PC-3 (cell line): ENCODE data around the gene RSPO4. TPM values are rescaled to one million over a fixed set of nuclear protein-coding genes. Genes with fewer than 3 reads are reported as not detected.
A peak's percentile ranks its signal among the peaks of the same experiment; 100 is the strongest.

Experiments used
- ATAC-seq: fragments of 200-7000 bp; cut with Tn5 transposase; 2 replicates; pipeline ENCODE4 v1.9.1; 2020; ENCODE audit warnings: mild to moderate bottlenecking, moderate library complexity
- BruUV-seq: library from RNA; stranded (reverse); fragments of 400-500 nt; replicated peaks from 2 replicates; lab custom pipeline; 2021; lab: Mats Ljungman, UMichigan
- CTCF ChIA-PET: fragments of 300-600 bp; sonication (Branson Sonifier 250); formaldehyde crosslinking; loops from one replicate; lab custom pipeline; 2022; ENCODE audit warnings: antibody characterized with exemption; lab: Charles Lee
- POLR2A ChIA-PET: fragments of 300-600 bp; sonication (Branson Sonifier 250); formaldehyde crosslinking; loops from one replicate; lab custom pipeline; 2022; ENCODE audit warnings: antibody characterized with exemption; ENCODE audit not compliant: unreplicated experiment; lab: Charles Lee
- DNase-seq: peaks from one replicate; pipeline ENCODE4 v3.0.0-alpha.2; 2015
- H2AFZ ChIP-seq: fragments of 300-600 bp; sonication (generic); 2 replicates; pipeline ENCODE4 v1.6.0; 2016; ENCODE audit warnings: antibody characterized with exemption, low read length
- H3F3A ChIP-seq: fragments of 300-600 bp; sonication (generic); one replicate; pipeline ENCODE4 v1.6.0; 2017; ENCODE audit warnings: antibody characterized with exemption, low read length, control low read depth, mild to moderate bottlenecking; ENCODE audit not compliant: unreplicated experiment
- H3K27ac ChIP-seq: fragments of 300-600 bp; sonication (generic); 2 replicates; pipeline ENCODE4 v1.5.1; 2016; ENCODE audit warnings: mild to moderate bottlenecking, low read length
- H3K27me3 ChIP-seq: fragments of 300-600 bp; sonication (generic); 2 replicates; pipeline ENCODE4 v1.6.1; 2016; ENCODE audit warnings: low read length, mixed read lengths
- H3K36me3 ChIP-seq: fragments of 300-600 bp; sonication (generic); 2 replicates; pipeline ENCODE4 v1.6.1; 2016; ENCODE audit warnings: low read depth, mixed run types, low read length, mixed read lengths
- H3K4me1 ChIP-seq: fragments of 300-600 bp; sonication (generic); 2 replicates; pipeline ENCODE4 v1.5.1; 2016; ENCODE audit warnings: low read length; ENCODE audit not compliant: insufficient read depth
- H3K4me2 ChIP-seq: fragments of 300-600 bp; sonication (generic); 2 replicates; pipeline ENCODE4 v1.6.0; 2016; ENCODE audit warnings: low read length
- H3K4me3 ChIP-seq: fragments of 300-600 bp; sonication (generic); 2 replicates; pipeline ENCODE4 v1.5.1; 2016; ENCODE audit warnings: mild to moderate bottlenecking, low read length, mixed read lengths
- H3K79me2 ChIP-seq: fragments of 300-600 bp; sonication (generic); 2 replicates; pipeline ENCODE4 v1.6.1; 2017; ENCODE audit warnings: low read length, mixed read lengths
- H3K9ac ChIP-seq: fragments of 300-600 bp; sonication (generic); 2 replicates; pipeline ENCODE4 v1.6.0; 2016; ENCODE audit warnings: mild to moderate bottlenecking, low read length
- H3K9me2 ChIP-seq: fragments of 300-600 bp; sonication (generic); replicated peaks from 2 replicates; pipeline ENCODE4 v1.6.1; 2016; ENCODE audit warnings: mixed run types, low read length, mixed read lengths
- H3K9me3 ChIP-seq: fragments of 300-600 bp; sonication (generic); 2 replicates; pipeline ENCODE4 v1.6.1; 2016; ENCODE audit warnings: low read length, mixed read lengths
- H4K20me1 ChIP-seq: fragments of 300-600 bp; sonication (generic); 2 replicates; pipeline ENCODE4 v1.6.1; 2016; ENCODE audit warnings: low read length, mixed read lengths
- EZH2 ChIP-seq: fragments of 300-600 bp; sonication (generic); IDR thresholded peaks from one replicate; pipeline ENCODE4 v1.6.1; 2017; ENCODE audit warnings: antibody characterized with exemption, mild to moderate bottlenecking, low read length; ENCODE audit not compliant: unreplicated experiment
- EZH2phosphoT487 ChIP-seq: fragments of 300-600 bp; sonication (generic); IDR thresholded peaks from 2 replicates; pipeline ENCODE4 v1.6.1; 2018; ENCODE audit warnings: mild to moderate bottlenecking, antibody characterized with exemption, low read length, borderline replicate concordance
- intact Hi-C: fragments of 100-400 bp; cut with micrococcal nuclease; formaldehyde crosslinking; loops from 2 replicates; pipeline ENCODE4 v1.9.0; 2023
- total RNA-seq: library from RNA; depleted of rRNA; stranded (reverse); fragments of >200 nt; gene quantifications from 2 replicates; pipeline ENCODE4 v1.2.3, GENCODE V29; 2014
- TF ChIP-seq, protein P1 (sequence below): fragments of 300-600 bp; sonication (generic); conservative IDR thresholded peaks from 2 replicates; pipeline ENCODE4 v1.5.1; 2017; ENCODE audit warnings: antibody characterized with exemption, low read depth, mild to moderate bottlenecking, low read length

The RSPO4 gene
- total RNA-seq, 1 experiment from 2014 or later, result not detected

DNA sequence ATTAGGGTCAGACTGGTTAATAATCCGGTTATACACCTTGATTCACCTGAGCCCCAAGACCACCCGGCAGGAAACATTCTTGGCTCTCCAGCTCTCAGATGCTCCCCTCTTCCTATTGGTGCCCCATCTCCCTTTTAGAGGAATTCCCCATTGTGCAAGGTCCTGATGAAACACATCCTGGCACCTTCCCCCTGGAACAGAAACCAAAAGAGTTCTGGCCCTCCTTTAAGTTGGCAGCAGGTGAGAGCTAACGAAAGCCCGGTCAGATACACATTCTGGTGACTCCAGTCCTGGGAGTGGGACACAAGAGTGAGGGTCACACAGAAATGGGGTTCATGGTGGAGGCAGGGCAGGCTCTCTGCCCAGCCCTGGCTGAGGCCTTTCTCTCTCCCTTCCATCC lies 32.2 kb downstream of the RSPO4 start:
- no TSS peak for BruUV-seq
- POLR2A ChIA-PET, result no interaction called here
- intact Hi-C loops, result no loop called here

DNA sequence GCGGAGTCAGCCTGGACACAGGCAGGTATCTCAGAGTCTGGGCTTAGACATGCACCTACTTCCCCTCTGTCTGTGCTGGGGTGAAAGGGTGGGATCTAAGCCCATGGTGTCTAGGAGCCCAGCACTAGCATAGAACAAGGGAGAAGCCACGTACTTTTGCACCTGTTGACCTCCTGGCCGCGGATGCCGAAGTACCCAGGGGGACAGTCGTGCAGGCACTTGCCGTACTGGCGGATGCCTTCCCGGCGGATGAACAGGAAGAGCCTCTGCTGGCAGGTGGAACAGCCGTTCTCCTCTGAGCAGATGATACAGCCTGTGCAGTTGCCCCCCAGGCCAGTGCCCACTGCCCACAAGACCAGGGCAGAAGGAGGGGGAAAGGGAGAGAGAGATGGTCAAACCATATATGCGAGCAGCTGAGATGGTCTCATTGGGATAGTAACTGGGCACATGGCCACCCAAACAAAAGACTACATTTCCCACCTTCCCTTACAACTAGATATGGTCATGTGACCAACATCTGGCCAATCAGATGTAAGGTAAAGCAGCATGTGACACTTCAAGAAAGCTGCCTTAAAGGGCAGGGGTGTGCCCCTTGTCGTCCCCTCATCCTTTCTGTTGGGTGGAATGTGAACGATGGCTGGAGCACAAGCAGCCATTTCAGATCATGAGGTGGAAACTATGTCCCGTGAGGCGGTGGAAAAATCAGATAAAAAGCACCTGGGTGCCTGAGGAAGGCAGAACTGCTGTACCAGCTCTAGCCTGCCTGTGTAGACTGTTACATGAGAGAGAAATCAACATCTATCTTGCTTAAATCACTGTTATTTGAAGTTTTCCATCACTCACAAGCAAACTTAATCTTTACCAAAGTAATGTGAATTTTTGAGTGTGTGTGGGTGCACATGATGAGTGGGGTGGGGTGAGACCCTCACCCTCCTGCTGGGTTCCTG lies 34.0 kb downstream of the RSPO4 start:
- CTCF ChIA-PET, result no interaction called here
- ATAC-seq (no peak), DNase-seq (peak; percentile 33)
- Histone ChIP-seq H3K4me1 (no peaks in the 10 kb centered on the region), H3F3A (no peaks in the 10 kb centered on the region), H3K27me3 (peaks cover 71% of the 10 kb centered on the region), H3K36me3 (no peaks in the 10 kb centered on the region), H3K9ac (no peak overlapping the region), H3K4me2 (no peak overlapping the region), H4K20me1 (no peaks in the 10 kb centered on the region), H3K27ac (no peak overlapping the region), H3K79me2 (no peaks in the 10 kb centered on the region), H3K4me3 (no peak overlapping the region), H3K9me3 (no peaks in the 10 kb centered on the region), H2AFZ (no peak overlapping the region), H3K9me2 (no peaks in the 10 kb centered on the region)
- BruUV-seq, result no TSS peak
- POLR2A ChIA-PET, result no interaction called here
- intact Hi-C loops, result no loop called here
- TF ChIP-seq EZH2 (no peak), EZH2phosphoT487 (no peak)
- TF ChIP-seq, protein P1, sequence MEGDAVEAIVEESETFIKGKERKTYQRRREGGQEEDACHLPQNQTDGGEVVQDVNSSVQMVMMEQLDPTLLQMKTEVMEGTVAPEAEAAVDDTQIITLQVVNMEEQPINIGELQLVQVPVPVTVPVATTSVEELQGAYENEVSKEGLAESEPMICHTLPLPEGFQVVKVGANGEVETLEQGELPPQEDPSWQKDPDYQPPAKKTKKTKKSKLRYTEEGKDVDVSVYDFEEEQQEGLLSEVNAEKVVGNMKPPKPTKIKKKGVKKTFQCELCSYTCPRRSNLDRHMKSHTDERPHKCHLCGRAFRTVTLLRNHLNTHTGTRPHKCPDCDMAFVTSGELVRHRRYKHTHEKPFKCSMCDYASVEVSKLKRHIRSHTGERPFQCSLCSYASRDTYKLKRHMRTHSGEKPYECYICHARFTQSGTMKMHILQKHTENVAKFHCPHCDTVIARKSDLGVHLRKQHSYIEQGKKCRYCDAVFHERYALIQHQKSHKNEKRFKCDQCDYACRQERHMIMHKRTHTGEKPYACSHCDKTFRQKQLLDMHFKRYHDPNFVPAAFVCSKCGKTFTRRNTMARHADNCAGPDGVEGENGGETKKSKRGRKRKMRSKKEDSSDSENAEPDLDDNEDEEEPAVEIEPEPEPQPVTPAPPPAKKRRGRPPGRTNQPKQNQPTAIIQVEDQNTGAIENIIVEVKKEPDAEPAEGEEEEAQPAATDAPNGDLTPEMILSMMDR, result no peak

More for the DNA sequence above, 32.2 kb downstream of the RSPO4 start:
- Histone ChIP-seq H3K9me3 (no peaks in the 10 kb centered on the region), H3K4me1 (no peaks in the 10 kb centered on the region), H2AFZ (no peak overlapping the region), H3K36me3 (no peaks in the 10 kb centered on the region), H3K4me2 (no peak overlapping the region), H3K9me2 (no peaks in the 10 kb centered on the region), H3K27me3 (peaks cover 57% of the 10 kb centered on the region), H3F3A (no peaks in the 10 kb centered on the region), H4K20me1 (no peaks in the 10 kb centered on the region), H3K4me3 (no peak overlapping the region), H3K9ac (no peak overlapping the region), H3K27ac (no peak overlapping the region), H3K79me2 (no peaks in the 10 kb centered on the region)
- ATAC-seq, result no peak
- CTCF ChIA-PET, result no interaction called here
- TF ChIP-seq EZH2, result no peak
- no peak for DNase-seq

DNA sequence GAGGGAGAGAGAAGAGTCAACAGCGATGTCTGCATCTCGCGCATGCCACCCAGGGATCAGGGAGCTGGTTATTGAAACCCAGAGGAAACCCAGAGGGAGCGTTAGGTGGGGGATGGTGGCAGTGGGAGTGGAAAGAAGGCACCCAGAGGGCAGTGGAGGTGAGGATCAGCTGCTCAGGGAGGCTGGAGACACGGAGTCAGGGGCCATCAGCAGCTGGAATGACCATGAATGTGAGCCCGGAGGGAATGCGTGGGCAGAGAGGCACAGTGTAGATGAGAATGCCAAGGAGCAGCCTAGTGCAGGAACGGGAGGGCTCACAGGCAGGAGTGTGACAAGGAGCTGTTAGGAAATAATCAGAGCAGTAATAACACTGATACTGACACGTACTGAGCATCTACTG lies 36.2 kb downstream of the RSPO4 start:
- Histone ChIP-seq H3K79me2 (no peaks in the 10 kb centered on the region), H3F3A (no peaks in the 10 kb centered on the region), H3K9me3 (no peaks in the 10 kb centered on the region), H3K4me1 (no peaks in the 10 kb centered on the region), H3K9me2 (no peaks in the 10 kb centered on the region), H4K20me1 (no peaks in the 10 kb centered on the region), H3K27me3 (peaks cover 80% of the 10 kb centered on the region), H3K4me3 (no peak overlapping the region), H3K4me2 (no peak overlapping the region), H3K9ac (no peak overlapping the region), H3K36me3 (no peaks in the 10 kb centered on the region), H3K27ac (no peak overlapping the region), H2AFZ (no peak overlapping the region)
- no TSS peak for BruUV-seq
- TF ChIP-seq EZH2phosphoT487, result no peak
- TF ChIP-seq EZH2, result no peak
- TF ChIP-seq, protein P1, result no peak
- intact Hi-C loops, result no loop called here
- DNase-seq (no peak), ATAC-seq (no peak)
- POLR2A ChIA-PET, result no interaction called here
- CTCF ChIA-PET, result interaction anchor here (0.6 kb wide), 1 partner anchor 219 kb away, joined by 7 read pairs; the partner anchor contains the start of gene TMEM74B
